ENCODE data around the gene TCF3. TPM values are rescaled to one million over a fixed set of nuclear protein-coding genes. Genes with fewer than 3 reads are reported as not detected.

Gene TCF3
- total and polyA plus RNA-seq, 2 of the 8 experiments (the other 6 are each of a cell fraction or from before 2014, with no cell fraction given) = 241 to 348 TPM

DNA sequence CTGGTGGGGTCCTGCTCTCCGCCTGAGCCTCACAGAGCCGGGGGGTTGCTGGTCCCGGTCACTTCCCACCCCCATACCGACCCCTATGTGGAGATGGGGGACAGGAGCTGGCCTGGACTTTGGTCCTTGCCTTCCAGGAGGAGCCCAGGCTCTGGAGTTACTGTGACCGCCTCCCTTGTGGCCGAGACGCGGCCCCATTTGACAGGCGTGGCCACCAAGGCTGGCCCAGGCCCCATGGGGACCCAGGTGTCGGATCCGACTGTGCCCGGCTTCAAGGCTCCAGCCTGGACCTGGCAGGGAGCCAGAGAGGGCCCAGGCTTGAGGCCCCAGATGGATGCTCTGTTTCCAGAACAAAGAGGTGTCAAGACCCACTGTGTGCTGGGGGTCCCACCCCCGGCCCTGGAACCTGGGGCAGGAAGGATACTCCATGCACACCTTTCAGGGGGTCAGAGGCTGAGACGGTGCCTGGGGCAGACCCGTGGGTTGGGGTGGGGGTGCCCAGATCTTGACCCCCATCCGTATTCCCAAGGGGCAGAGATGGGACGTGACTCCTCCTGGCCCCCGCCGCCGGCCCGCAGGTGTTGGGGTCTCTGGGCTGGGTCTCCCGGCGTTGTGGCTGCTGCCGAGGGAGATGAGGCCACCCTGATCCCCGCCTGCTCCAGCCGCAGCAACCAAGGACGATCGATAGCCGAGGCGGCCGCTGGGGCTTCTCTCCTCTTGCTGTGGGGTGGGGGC lies 47.8 kb upstream of the TCF3 start:
- H3K4me2 ChIP-seq (ENCODE audit: insufficient read depth in 1 of 2, low read depth in 2 of 2, low read length in 2 of 2) = no peak overlapping the region
- ChIA-PET CTCF (ENCODE audit: partially characterized antibody) (no interaction called here), POLR2A (ENCODE audit: partially characterized antibody) (no interaction called here)
- H4K91ac ChIP-seq (replicated peaks; ENCODE audit: insufficient read length, low read length) = no peak overlapping the region
- H2BK12ac ChIP-seq (ENCODE audit: low read depth, low read length) = no peak overlapping the region
- H3K4ac ChIP-seq (replicated peaks; ENCODE audit: insufficient read length, low read depth, low read length) = no peak overlapping the region
- DNase-seq (ENCODE audit: low read depth in 1 of 2, low spot score in 2 of 2) (no peak), FAIRE-seq (no peak)
- H4K5ac ChIP-seq (ENCODE audit: insufficient read length, low read depth, low read length) = no peak overlapping the region
- H3K9ac ChIP-seq (replicated peaks in 1 of 4; ENCODE audit: extremely low read depth in 1 of 4, low read depth in 3 of 4, low read length in 3 of 4) = no peak overlapping the region
- peaks cover 3 to 7% of the 10 kb centered on the region in 2 experiments; a peak in 2 of 4 replicates for H3K9me3 ChIP-seq (ENCODE audit: insufficient read depth in 2 of 2, low read depth in 1 of 2, low read length in 1 of 2)
- no peak overlapping the region for H2AFZ ChIP-seq (ENCODE audit: low read length)
- no peaks in the 10 kb centered on the region for H3K4me1 ChIP-seq (replicated peaks in 1 of 4; ENCODE audit: control insufficient read depth in 3 of 4, insufficient read depth in 4 of 4, low read length in 3 of 4)
- H3K18ac ChIP-seq (ENCODE audit: extremely low read depth, low read length) = no peak overlapping the region
- H3K79me2 ChIP-seq (ENCODE audit: control insufficient read depth in 1 of 2, insufficient read depth in 2 of 2, low read length in 2 of 2) = no peaks in the 10 kb centered on the region
- no peak overlapping the region for H3K23ac ChIP-seq (ENCODE audit: insufficient read length)
- no peak overlapping the region for H2BK120ac ChIP-seq (replicated peaks; ENCODE audit: low read depth, low read length)
- H2BK20ac ChIP-seq (ENCODE audit: low read length) = no peak overlapping the region
- H3K4me3 ChIP-seq (ENCODE audit: extremely low read depth in 1 of 4, insufficient read depth in 2 of 4, low read depth in 3 of 4, low read length in 4 of 4) = no peak overlapping the region
- 90% methylated on average over 26 of the region's 31 CpGs; no CpG with 5 or more reads in 1 of the 2 experiments for WGBS, 2 experiments (ENCODE audit: extremely low coverage in 1 of 2, insufficient coverage in 1 of 2, insufficient read length in 1 of 2, insufficient replicate concordance in 2 of 2, low coverage in 1 of 2, low lambda C conversion rate in 2 of 2, missing lambda C conversion rate in 1 of 2)
- H3K23me2 ChIP-seq (ENCODE audit: low read depth, low read length) = peaks cover 3% of the 10 kb centered on the region; the same call in 1 of the 2 replicates
- H3K36me3 ChIP-seq (ENCODE audit: control insufficient read depth in 2 of 4, insufficient read depth in 4 of 4, low read length in 3 of 4) = no peaks in the 10 kb centered on the region
- H3K14ac ChIP-seq (ENCODE audit: insufficient read length) = no peak overlapping the region
- H3K79me1 ChIP-seq (ENCODE audit: low read depth, low read length) = no peaks in the 10 kb centered on the region
- no peak overlapping the region for H2AK5ac ChIP-seq (ENCODE audit: low read depth, low read length)
- no peak overlapping the region for H3K27ac ChIP-seq (ENCODE audit: low read depth, low read length)
- no peak overlapping the region for H2BK5ac ChIP-seq (ENCODE audit: low read depth, low read length)
- no peak overlapping the region for H3K56ac ChIP-seq (replicated peaks; ENCODE audit: insufficient read length, low read depth, low read length)
- no peak overlapping the region for H2BK15ac ChIP-seq (ENCODE audit: low read length)
- H3K27me3 ChIP-seq (replicated peaks in 1 of 4; ENCODE audit: control insufficient read depth in 3 of 4, extremely low read depth in 1 of 4, insufficient read depth in 3 of 4, low read length in 3 of 4) = no peaks in the 10 kb centered on the region; a peak in 1 of 7 replicates
- H4K20me1 ChIP-seq (replicated peaks in 1 of 2; ENCODE audit: control insufficient read depth in 1 of 2, insufficient read depth in 2 of 2, low read length in 2 of 2) = no peaks in the 10 kb centered on the region
- H4K8ac ChIP-seq (ENCODE audit: extremely low read depth, insufficient read depth, low read length) = peak overlapping the region; percentile 51; the same call in 1 of the 2 replicates
- TF ChIP-seq SIRT6 (IDR thresholded peaks at IDR 0.05; ENCODE audit: low read length) = no peak
- TF ChIP-seq, protein P1, sequence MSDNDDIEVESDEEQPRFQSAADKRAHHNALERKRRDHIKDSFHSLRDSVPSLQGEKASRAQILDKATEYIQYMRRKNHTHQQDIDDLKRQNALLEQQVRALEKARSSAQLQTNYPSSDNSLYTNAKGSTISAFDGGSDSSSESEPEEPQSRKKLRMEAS (IDR thresholded peaks at IDR 0.05) = no peak
- TF ChIP-seq SRF (IDR thresholded peaks at IDR 0.05; ENCODE audit: low read depth, low read length) = no peak
- TF ChIP-seq CBX8 (IDR thresholded peaks at IDR 0.05; ENCODE audit: borderline replicate concordance, low read depth, low read length) = no peak

All from H1 (cell line).